Natural killer cell treated with Interleukin-12 subunit alpha and Interleukin-12 subunit beta and Interleukin-15 and Interleukin-18, amount 100 ng/mL, for 72 hours (primary cell): Measurements from ENCODE around the gene BMP3. TPM values are rescaled to one million over a fixed set of nuclear protein-coding genes. Genes with fewer than 3 reads are reported as not detected.

Experiments
- ATAC-seq, 2 donors: fragments of 150-1000 bp; cut with Tn5 transposase in 1 of 2; sonication (Bioruptor Pico), chemical (Tn5 transposase) in 1 of 2; 2 replicates each; pipeline ENCODE4 v1.10.0; 2021
- DNase-seq: peaks from one replicate; pipeline ENCODE4 v3.0.0; 2022; ENCODE audit warnings: low spot score
- H3K27ac Mint-ChIP-seq, 2 donors: 1 replicate in 1 of 2; 2 replicates in 1 of 2; pipeline ENCODE4 v1.8.0; 2022; ENCODE audit warnings: mixed read lengths in 2 of 2, mild to moderate bottlenecking in 1 of 2, moderate library complexity in 1 of 2
- H3K27me3 Mint-ChIP-seq, 2 donors: 1 replicate in 1 of 2; 2 replicates in 1 of 2; pipeline ENCODE4 v1.8.0; 2022; ENCODE audit warnings: mixed read lengths in 2 of 2
- H3K36me3 Mint-ChIP-seq: one replicate; pipeline ENCODE4 v1.8.0; 2022; ENCODE audit warnings: mixed read lengths
- H3K4me1 Mint-ChIP-seq, 2 donors: 1 replicate in 1 of 2; 2 replicates in 1 of 2; pipeline ENCODE4 v1.8.0; 2022; ENCODE audit warnings: low read depth in 2 of 2, mixed read lengths in 2 of 2, mild to moderate bottlenecking in 1 of 2
- H3K4me3 Mint-ChIP-seq: one replicate; pipeline ENCODE4 v1.8.0; 2022; ENCODE audit warnings: mixed read lengths
- H3K9me3 Mint-ChIP-seq: 2 replicates; pipeline ENCODE4 v1.8.0; 2022; ENCODE audit warnings: mixed read lengths
- total RNA-seq, 2 donors: library from RNA; stranded (reverse); gene quantifications; one replicate each; pipeline ENCODE4 v1.2.3, GENCODE V29; 2022

BMP3 gene
- total RNA-seq, 2 donors from 2014 or later, result 0.08 TPM; not detected in 1

DNA sequence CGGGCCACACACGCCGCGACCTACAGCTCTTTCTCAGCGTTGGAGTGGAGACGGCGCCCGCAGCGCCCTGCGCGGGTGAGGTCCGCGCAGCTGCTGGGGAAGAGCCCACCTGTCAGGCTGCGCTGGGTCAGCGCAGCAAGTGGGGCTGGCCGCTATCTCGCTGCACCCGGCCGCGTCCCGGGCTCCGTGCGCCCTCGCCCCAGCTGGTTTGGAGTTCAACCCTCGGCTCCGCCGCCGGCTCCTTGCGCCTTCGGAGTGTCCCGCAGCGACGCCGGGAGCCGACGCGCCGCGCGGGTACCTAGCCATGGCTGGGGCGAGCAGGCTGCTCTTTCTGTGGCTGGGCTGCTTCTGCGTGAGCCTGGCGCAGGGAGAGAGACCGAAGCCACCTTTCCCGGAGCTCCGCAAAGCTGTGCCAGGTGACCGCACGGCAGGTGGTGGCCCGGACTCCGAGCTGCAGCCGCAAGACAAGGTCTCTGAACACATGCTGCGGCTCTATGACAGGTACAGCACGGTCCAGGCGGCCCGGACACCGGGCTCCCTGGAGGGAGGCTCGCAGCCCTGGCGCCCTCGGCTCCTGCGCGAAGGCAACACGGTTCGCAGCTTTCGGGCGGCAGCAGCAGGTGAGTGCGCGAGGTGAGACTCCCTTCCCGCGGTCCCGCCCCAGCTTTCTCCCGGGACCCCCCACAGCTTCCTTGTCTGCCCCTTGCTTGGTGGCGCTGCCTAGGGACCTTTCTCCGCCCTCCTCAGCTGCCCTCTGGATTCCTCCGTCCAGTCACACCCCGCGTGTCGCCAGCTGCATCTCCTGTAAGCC is 678 bp downstream of the BMP3 start:
- peaks cover 5 to 18% of the 10 kb centered on the region in 2 donors for H3K4me1 Mint-ChIP-seq
- H3K9me3 Mint-ChIP-seq, result no peaks in the 10 kb centered on the region
- no peaks in the 10 kb centered on the region for H3K36me3 Mint-ChIP-seq
- peaks cover 59 to 73% of the 10 kb centered on the region in 2 donors for H3K27me3 Mint-ChIP-seq
- no peak for DNase-seq
- H3K27ac Mint-ChIP-seq, result no peak overlapping the region
- peak in 1 of 2 donors; percentile 48 for ATAC-seq
- peak overlapping the region; percentile 81 for H3K4me3 Mint-ChIP-seq

- Mint-ChIP-seq H3K4me1 (peaks cover 5 to 18% of the 10 kb centered on the region in 2 donors), H3K27me3 (peaks cover 52 to 65% of the 10 kb centered on the region in 2 donors), H3K36me3 (no peaks in the 10 kb centered on the region), H3K27ac (no peak overlapping the region), H3K9me3 (no peaks in the 10 kb centered on the region), H3K4me3 (peak overlapping the region; percentile 57)
- DNase-seq (no peak), ATAC-seq (peak in 1 of 2 donors; percentile 20)
Measured at GRCh38 chr4:81031796-81032551, 1.5 kb downstream of the BMP3 start.

GRCh38 chr4:81032771-81033684 is 2.5 kb downstream of the BMP3 start:
- Mint-ChIP-seq H3K27ac (no peak overlapping the region), H3K9me3 (no peaks in the 10 kb centered on the region), H3K27me3 (peaks cover 44 to 57% of the 10 kb centered on the region in 2 donors), H3K4me3 (no peak overlapping the region), H3K36me3 (no peaks in the 10 kb centered on the region), H3K4me1 (peaks cover 5 to 18% of the 10 kb centered on the region in 2 donors)
- ATAC-seq (no peak), DNase-seq (no peak)

DNA sequence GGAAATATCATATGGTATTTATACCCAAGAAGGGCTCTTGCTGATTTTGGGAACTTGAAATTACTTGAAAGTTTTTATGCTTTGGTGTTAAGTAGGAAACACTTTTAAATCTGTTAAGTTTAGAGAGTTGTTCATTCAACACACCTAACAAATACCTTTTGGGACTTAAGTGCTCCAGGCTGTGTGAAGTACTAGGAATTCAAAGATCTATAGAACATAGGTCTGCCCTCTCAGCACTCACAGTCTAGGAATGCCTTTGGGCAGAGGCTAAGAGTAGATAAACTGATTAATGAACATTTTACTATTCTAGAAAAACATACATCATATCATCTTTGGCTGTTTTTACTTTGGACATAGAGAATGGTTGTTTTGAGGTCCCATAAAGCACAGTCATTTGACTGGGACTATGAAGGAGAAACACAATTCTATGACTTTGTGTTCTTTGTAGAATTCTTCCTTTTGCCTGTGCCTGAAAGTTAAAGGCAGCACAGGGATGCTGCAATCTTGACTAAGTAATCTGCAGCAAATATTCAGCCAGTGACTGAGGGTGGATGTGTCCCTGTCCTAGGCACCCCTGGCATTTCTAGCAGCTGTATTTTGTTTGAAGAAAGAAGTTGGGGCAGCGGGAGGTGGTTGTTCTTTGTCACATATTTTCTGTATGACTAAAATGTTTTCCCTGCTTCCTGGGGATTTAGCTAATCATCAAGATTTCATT is 8.3 kb downstream of the BMP3 start:
- ATAC-seq, result no peak

GRCh38 chr4:81039351-81039972 is 9.0 kb downstream of the BMP3 start:
- H3K27me3 Mint-ChIP-seq, result peaks cover 3 to 17% of the 10 kb centered on the region in 2 donors
- H3K4me1 Mint-ChIP-seq, result no peaks in the 10 kb centered on the region
- H3K27ac Mint-ChIP-seq, result no peak overlapping the region
- H3K9me3 Mint-ChIP-seq, result no peaks in the 10 kb centered on the region
- no peaks in the 10 kb centered on the region for H3K36me3 Mint-ChIP-seq
- H3K4me3 Mint-ChIP-seq, result no peak overlapping the region
- ATAC-seq (no peak), DNase-seq (no peak)

More for the DNA sequence above, 8.3 kb downstream of the BMP3 start:
- H3K27ac Mint-ChIP-seq, result no peak overlapping the region
- peaks cover 3 to 24% of the 10 kb centered on the region in 2 donors for H3K27me3 Mint-ChIP-seq
- no peak for DNase-seq
- H3K4me3 Mint-ChIP-seq, result no peak overlapping the region
- no peaks in the 10 kb centered on the region for H3K9me3 Mint-ChIP-seq
- H3K36me3 Mint-ChIP-seq, result no peaks in the 10 kb centered on the region
- H3K4me1 Mint-ChIP-seq, result no peaks in the 10 kb centered on the region

DNA sequence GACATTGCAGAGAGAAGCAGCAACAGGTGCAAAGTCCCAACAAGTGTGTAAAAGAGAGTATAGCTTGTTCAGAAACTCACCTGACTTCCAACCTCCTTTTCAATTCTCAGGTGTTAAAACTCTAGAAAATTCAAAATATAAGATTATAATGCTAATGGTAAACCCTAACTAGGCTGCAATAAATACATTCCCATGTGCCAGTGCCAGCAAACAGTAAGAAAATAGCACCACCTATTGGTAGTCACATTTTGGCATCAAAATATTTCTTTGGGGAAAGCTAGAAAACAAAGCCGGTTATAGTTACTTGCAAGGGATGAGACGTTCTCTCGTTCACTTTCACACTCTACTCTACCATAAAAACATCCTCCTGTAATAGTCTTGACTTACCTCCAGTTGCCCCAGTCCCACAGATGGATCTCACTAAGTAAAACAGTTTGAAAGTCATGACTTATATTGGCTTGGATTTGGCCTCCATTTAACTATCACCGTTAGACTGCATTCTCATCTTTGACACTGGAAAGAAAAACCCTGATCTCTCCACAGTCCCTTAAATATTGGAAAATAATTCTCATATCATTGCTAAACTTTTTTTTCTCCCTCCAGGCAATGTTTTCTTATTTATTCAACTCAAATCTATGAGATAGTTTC is 9.6 kb downstream of the BMP3 start:
- peaks cover 5 to 17% of the 10 kb centered on the region in 2 donors for H3K27me3 Mint-ChIP-seq
- no peaks in the 10 kb centered on the region for H3K9me3 Mint-ChIP-seq
- DNase-seq, result no peak
- no peaks in the 10 kb centered on the region for H3K36me3 Mint-ChIP-seq
- no peak overlapping the region for H3K27ac Mint-ChIP-seq
- H3K4me3 Mint-ChIP-seq, result no peak overlapping the region
- ATAC-seq, result no peak
- no peaks in the 10 kb centered on the region for H3K4me1 Mint-ChIP-seq

GRCh38 chr4:81042578-81043365 is 12.3 kb downstream of the BMP3 start:
- Mint-ChIP-seq H3K4me3 (no peak overlapping the region), H3K4me1 (no peaks in the 10 kb centered on the region)

GRCh38 chr4:81049330-81049729 is 18.8 kb downstream of the BMP3 start:
- Mint-ChIP-seq H3K36me3 (no peaks in the 10 kb centered on the region), H3K4me3 (no peak overlapping the region), H3K4me1 (no peaks in the 10 kb centered on the region), H3K27ac (no peak overlapping the region), H3K27me3 (peaks cover 18 to 35% of the 10 kb centered on the region in 2 donors), H3K9me3 (no peaks in the 10 kb centered on the region)
- DNase-seq (no peak), ATAC-seq (no peak)

More at GRCh38 chr4:81042578-81043365, 12.3 kb downstream of the BMP3 start:
- Mint-ChIP-seq H3K36me3 (no peaks in the 10 kb centered on the region), H3K27ac (no peak overlapping the region), H3K27me3 (peaks cover 25 to 28% of the 10 kb centered on the region in 2 donors), H3K9me3 (no peaks in the 10 kb centered on the region)
- DNase-seq (no peak), ATAC-seq (no peak)

DNA sequence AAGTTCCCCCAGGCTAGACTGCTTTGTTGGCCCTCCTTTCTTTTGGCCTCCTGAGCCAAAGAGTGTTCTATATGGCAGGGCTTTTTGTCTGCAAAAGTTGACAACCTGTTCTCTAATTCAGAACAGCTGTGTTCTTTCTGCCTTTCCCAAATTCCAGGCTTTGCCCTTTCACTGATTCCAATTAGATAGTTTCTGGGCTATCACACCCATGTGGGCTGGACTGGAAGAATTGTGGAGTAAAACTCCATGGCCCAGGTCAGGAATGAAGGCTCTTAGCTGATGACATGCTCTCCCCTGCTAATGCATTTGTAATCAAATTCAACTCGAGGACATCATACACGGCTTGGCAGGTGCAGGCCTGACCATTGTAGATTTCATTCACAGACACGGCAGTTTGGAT is 19.4 kb downstream of the BMP3 start:
- Mint-ChIP-seq H3K4me3 (no peak overlapping the region), H3K4me1 (no peaks in the 10 kb centered on the region), H3K36me3 (no peaks in the 10 kb centered on the region), H3K27me3 (peaks cover 13 to 34% of the 10 kb centered on the region in 2 donors), H3K9me3 (no peaks in the 10 kb centered on the region), H3K27ac (no peak overlapping the region)
- DNase-seq (no peak), ATAC-seq (no peak)

- no peak overlapping the region for H3K27ac Mint-ChIP-seq
- no peak for DNase-seq
- H3K36me3 Mint-ChIP-seq, result no peaks in the 10 kb centered on the region
- no peaks in the 10 kb centered on the region for H3K4me1 Mint-ChIP-seq
- H3K4me3 Mint-ChIP-seq, result no peak overlapping the region
- peaks cover 0 to 16% of the 10 kb centered on the region in 2 donors for H3K27me3 Mint-ChIP-seq
- no peaks in the 10 kb centered on the region for H3K9me3 Mint-ChIP-seq
- ATAC-seq, result no peak
Measured at GRCh38 chr4:81052119-81053068, 21.9 kb downstream of the BMP3 start.

DNA sequence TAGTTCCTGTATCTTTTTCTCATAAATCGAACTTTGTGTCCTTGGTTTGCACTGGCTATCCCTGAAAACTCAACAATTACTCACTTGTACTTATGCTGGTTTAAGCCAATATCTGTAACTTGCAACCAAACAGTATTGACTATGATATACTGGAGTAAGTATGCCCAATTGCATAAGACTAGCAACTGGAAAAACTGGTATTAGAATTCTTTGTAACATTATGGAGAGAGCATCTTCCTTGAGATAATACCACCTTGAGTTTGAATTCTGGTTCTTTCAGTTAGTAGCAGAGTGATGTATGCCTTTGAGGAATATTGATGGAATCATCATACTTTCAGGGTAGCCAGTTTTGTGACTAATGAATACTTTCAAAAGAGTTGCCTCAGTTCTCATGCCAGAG is 28.1 kb downstream of the BMP3 start:
- Mint-ChIP-seq H3K9me3 (no peaks in the 10 kb centered on the region), H3K27ac (no peak overlapping the region), H3K36me3 (no peaks in the 10 kb centered on the region), H3K27me3 (peaks cover 6 to 17% of the 10 kb centered on the region in 2 donors), H3K4me3 (no peak overlapping the region), H3K4me1 (no peaks in the 10 kb centered on the region)
- DNase-seq (no peak), ATAC-seq (no peak)
